T-helper 17 cell (primary cell): ENCODE results near the gene MAPKAP1. TPM values are rescaled to one million over a fixed set of nuclear protein-coding genes. Genes with fewer than 3 reads are reported as not detected.
"Not testable (repeated sequence)": the region's sequence is repeated elsewhere in the genome, so short reads cannot be mapped to it uniquely, and the experiment has no call there.

Source experiments
- ATAC-seq: fragments of 150-1000 bp; cut with Tn5 transposase; 2 replicates; pipeline ENCODE4 v1.10.0; 2021; ENCODE audit warnings: mild to moderate bottlenecking, moderate library complexity
- DNase-seq, 3 donors: peaks; one replicate each; pipeline versions ENCODE4 v3.0.0 to v3.0.0-alpha.2; 2020 to 2021
- H3K9me3 ChIP-seq: one replicate; pipeline ENCODE4 v1.7.0; 2013; ENCODE audit warnings: low read length, mild to moderate bottlenecking; ENCODE audit not compliant: control insufficient read depth, poor library complexity, severe bottlenecking
- H3K27ac Mint-ChIP-seq: one replicate; pipeline ENCODE4 v1.8.0; 2022; ENCODE audit warnings: mild to moderate bottlenecking, moderate library complexity, mixed read lengths
- H3K27me3 Mint-ChIP-seq: one replicate; pipeline ENCODE4 v1.8.0; 2022; ENCODE audit warnings: mixed read lengths
- H3K36me3 Mint-ChIP-seq: one replicate; pipeline ENCODE4 v1.8.0; 2022; ENCODE audit warnings: low read depth, mixed read lengths
- H3K4me1 Mint-ChIP-seq: one replicate; pipeline ENCODE4 v1.8.0; 2022; ENCODE audit warnings: mild to moderate bottlenecking, mixed read lengths
- H3K4me3 Mint-ChIP-seq: one replicate; pipeline ENCODE4 v1.8.0; 2022; ENCODE audit warnings: mild to moderate bottlenecking, moderate library complexity, mixed read lengths
- total RNA-seq, 4 donors: library from RNA in 2 of 4; stranded (reverse) in 2 of 4; gene quantifications; one replicate each; pipeline ENCODE4 v1.2.3 and lab custom pipeline; 2022 to 2026

Gene MAPKAP1
- total RNA-seq, 2 donors from 2014 or later: 46.6 to 52.9 TPM

- H3K9me3 ChIP-seq: no peaks in the 10 kb centered on the region
- Mint-ChIP-seq H3K36me3 (peaks cover 2% of the 10 kb centered on the region), H3K4me3 (no peak overlapping the region), H3K27ac (peak overlapping the region; percentile 37), H3K4me1 (peaks cover 32% of the 10 kb centered on the region), H3K27me3 (no peaks in the 10 kb centered on the region)
- ATAC-seq: no peak
- DNase-seq: no peak
These were observed 115.8 kb downstream of the MAPKAP1 start for GRCh38 chr9:125591245-125591644.

GRCh38 chr9:125589287-125589686, 117.7 kb downstream of the MAPKAP1 start:
- ATAC-seq: no peak
- Mint-ChIP-seq H3K4me3 (no peak overlapping the region), H3K27me3 (no peaks in the 10 kb centered on the region), H3K4me1 (peaks cover 32% of the 10 kb centered on the region), H3K36me3 (no peaks in the 10 kb centered on the region), H3K27ac (no peak overlapping the region)
- no peak for DNase-seq
- no peaks in the 10 kb centered on the region for H3K9me3 ChIP-seq

GRCh38 chr9:125587819-125588460, 119.1 kb downstream of the MAPKAP1 start:
- H3K27me3 Mint-ChIP-seq: no peaks in the 10 kb centered on the region
- H3K9me3 ChIP-seq: no peaks in the 10 kb centered on the region
- H3K4me3 Mint-ChIP-seq: no peak overlapping the region
- peaks cover 25% of the 10 kb centered on the region for H3K4me1 Mint-ChIP-seq
- no peak overlapping the region for H3K27ac Mint-ChIP-seq
- DNase-seq (no peak), ATAC-seq (no peak)
- no peaks in the 10 kb centered on the region for H3K36me3 Mint-ChIP-seq

GRCh38 chr9:125586172-125586511, 120.9 kb downstream of the MAPKAP1 start:
- no peaks in the 10 kb centered on the region for H3K27me3 Mint-ChIP-seq
- peaks cover 6% of the 10 kb centered on the region for H3K36me3 Mint-ChIP-seq
- no peaks in the 10 kb centered on the region for H3K9me3 ChIP-seq
- H3K4me1 Mint-ChIP-seq: peaks cover 22% of the 10 kb centered on the region
- H3K4me3 Mint-ChIP-seq: no peak overlapping the region
- no peak for ATAC-seq
- no peak overlapping the region for H3K27ac Mint-ChIP-seq
- no peak for DNase-seq

GRCh38 chr9:125585503-125586171, 121.4 kb downstream of the MAPKAP1 start:
- ATAC-seq (no peak), DNase-seq (no peak)
- no peaks in the 10 kb centered on the region for H3K9me3 ChIP-seq
- Mint-ChIP-seq H3K36me3 (peaks cover 6% of the 10 kb centered on the region), H3K4me1 (peaks cover 22% of the 10 kb centered on the region), H3K27ac (no peak overlapping the region), H3K27me3 (no peaks in the 10 kb centered on the region), H3K4me3 (no peak overlapping the region)

- H3K36me3 Mint-ChIP-seq: peaks cover 6% of the 10 kb centered on the region
- H3K9me3 ChIP-seq: no peaks in the 10 kb centered on the region
- no peak for DNase-seq
- H3K4me1 Mint-ChIP-seq: peaks cover under 1% of the 10 kb centered on the region
- no peak for ATAC-seq
- H3K4me3 Mint-ChIP-seq: no peak overlapping the region
- H3K27ac Mint-ChIP-seq: no peak overlapping the region
- H3K27me3 Mint-ChIP-seq: no peaks in the 10 kb centered on the region
These were observed 126.2 kb downstream of the MAPKAP1 start for GRCh38 chr9:125580701-125581286.

GRCh38 chr9:125579030-125579932, 127.7 kb downstream of the MAPKAP1 start:
- H3K4me1 Mint-ChIP-seq: no peaks in the 10 kb centered on the region
- no peaks in the 10 kb centered on the region for H3K9me3 ChIP-seq
- no peak overlapping the region for H3K27ac Mint-ChIP-seq
- ATAC-seq (no peak), DNase-seq (no peak)
- no peaks in the 10 kb centered on the region for H3K27me3 Mint-ChIP-seq
- no peak overlapping the region for H3K4me3 Mint-ChIP-seq
- H3K36me3 Mint-ChIP-seq: peaks cover 6% of the 10 kb centered on the region

GRCh38 chr9:125574126-125574877, 132.7 kb downstream of the MAPKAP1 start:
- Mint-ChIP-seq H3K27ac (no peak overlapping the region), H3K27me3 (no peaks in the 10 kb centered on the region), H3K36me3 (peaks cover 4% of the 10 kb centered on the region), H3K4me1 (no peaks in the 10 kb centered on the region), H3K4me3 (no peak overlapping the region)
- H3K9me3 ChIP-seq: no peaks in the 10 kb centered on the region
- no peak for DNase-seq
- no peak for ATAC-seq

- not testable (repeated sequence) for H3K36me3 Mint-ChIP-seq, DNase-seq, ATAC-seq, H3K4me3 Mint-ChIP-seq, H3K4me1 Mint-ChIP-seq, H3K27me3 Mint-ChIP-seq, H3K9me3 ChIP-seq, H3K27ac Mint-ChIP-seq
These were observed 134.5 kb downstream of the MAPKAP1 start for GRCh38 chr9:125572461-125572860.

GRCh38 chr9:125571824-125572223, 135.2 kb downstream of the MAPKAP1 start:
- ATAC-seq: not testable (repeated sequence)

GRCh38 chr9:125570246-125570645, 136.8 kb downstream of the MAPKAP1 start:
- no peak overlapping the region for H3K27ac Mint-ChIP-seq
- no peaks in the 10 kb centered on the region for H3K27me3 Mint-ChIP-seq
- no peak for ATAC-seq
- DNase-seq: no peak
- H3K4me1 Mint-ChIP-seq: peaks cover 10% of the 10 kb centered on the region
- peaks cover 7% of the 10 kb centered on the region for H3K36me3 Mint-ChIP-seq
- H3K4me3 Mint-ChIP-seq: no peak overlapping the region
- H3K9me3 ChIP-seq: no peaks in the 10 kb centered on the region

More at GRCh38 chr9:125571824-125572223, 135.2 kb downstream of the MAPKAP1 start:
- not testable (repeated sequence) for H3K27ac Mint-ChIP-seq, H3K36me3 Mint-ChIP-seq, H3K4me3 Mint-ChIP-seq, H3K4me1 Mint-ChIP-seq, H3K27me3 Mint-ChIP-seq, DNase-seq, H3K9me3 ChIP-seq

GRCh38 chr9:125568621-125569020, 138.4 kb downstream of the MAPKAP1 start:
- H3K27ac Mint-ChIP-seq: no peak overlapping the region
- no peak overlapping the region for H3K4me3 Mint-ChIP-seq
- H3K4me1 Mint-ChIP-seq: peaks cover 16% of the 10 kb centered on the region
- no peaks in the 10 kb centered on the region for H3K27me3 Mint-ChIP-seq
- ATAC-seq: no peak
- H3K9me3 ChIP-seq: no peaks in the 10 kb centered on the region
- peaks cover 6% of the 10 kb centered on the region for H3K36me3 Mint-ChIP-seq
- no peak for DNase-seq
